Ishikawa (cell line): Measurements from ENCODE around the gene UNC13A.

ENCODE experiments used
- CEBPB ChIP-seq: IDR thresholded peaks from 2 replicates; pipeline ENCODE4 v1.6.1; 2012
- CREB1 ChIP-seq: IDR thresholded peaks from 2 replicates; pipeline ENCODE4 v1.6.1; 2012; ENCODE audit warnings: low read depth
- EGR1 ChIP-seq: IDR thresholded peaks from 2 replicates; pipeline ENCODE4 v1.6.1; 2012
- EP300 ChIP-seq: IDR thresholded peaks from 2 replicates; pipeline ENCODE4 v1.6.1; 2012; ENCODE audit warnings: borderline replicate concordance
- FOXM1 ChIP-seq: IDR thresholded peaks from 2 replicates; pipeline ENCODE4 v1.6.1; 2012; ENCODE audit warnings: low read depth, borderline replicate concordance
- MAX ChIP-seq: IDR thresholded peaks from 2 replicates; pipeline ENCODE4 v1.6.1; 2012
- NFIC ChIP-seq: IDR thresholded peaks from 2 replicates; pipeline ENCODE4 v1.6.1; 2012
- RAD21 ChIP-seq: IDR thresholded peaks from 2 replicates; pipeline ENCODE4 v1.6.1; 2012; ENCODE audit warnings: low read depth
- REST ChIP-seq: IDR thresholded peaks from 2 replicates; pipeline ENCODE4 v1.6.1; 2012; ENCODE audit warnings: low read depth, mild to moderate bottlenecking
- TAF1 ChIP-seq: IDR thresholded peaks from 2 replicates; pipeline ENCODE4 v1.6.1; 2012; ENCODE audit warnings: low read depth, mild to moderate bottlenecking
- TCF12 ChIP-seq: IDR thresholded peaks from 2 replicates; pipeline ENCODE4 v1.6.1; 2012; ENCODE audit warnings: low read depth
- TEAD4 ChIP-seq: IDR thresholded peaks from 2 replicates; pipeline ENCODE4 v1.6.1; 2012
- USF1 ChIP-seq: IDR thresholded peaks from 2 replicates; pipeline ENCODE4 v1.6.1; 2012
- YY1 ChIP-seq: IDR thresholded peaks from 2 replicates; pipeline ENCODE4 v1.6.1; 2012; ENCODE audit warnings: low read depth
- ZBTB7A ChIP-seq: IDR thresholded peaks from 2 replicates; pipeline ENCODE4 v1.6.1; 2012; ENCODE audit warnings: low read depth

The UNC13A gene

GRCh38 chr19:17567940-17568339, 120.2 kb downstream of the UNC13A start:
- no peak for TF ChIP-seq YY1
- no peak for TF ChIP-seq USF1
- TF ChIP-seq ZBTB7A: no peak
- TF ChIP-seq CREB1: no peak
- TF ChIP-seq MAX: no peak
- TF ChIP-seq TEAD4: no peak
- TF ChIP-seq FOXM1: no peak
- no peak for TF ChIP-seq TCF12
- TF ChIP-seq TAF1: no peak

- TF ChIP-seq CEBPB (no peak), NFIC (no peak), YY1 (no peak), EP300 (no peak), TCF12 (no peak), TEAD4 (no peak), TAF1 (no peak), MAX (no peak), FOXM1 (no peak), EGR1 (no peak), ZBTB7A (no peak), USF1 (no peak), REST (no peak), RAD21 (no peak), CREB1 (no peak)
Measured at GRCh38 chr19:17565611-17566010, 122.5 kb downstream of the UNC13A start.

- TF ChIP-seq RAD21 (no peak), NFIC (no peak), EGR1 (no peak), TAF1 (no peak), CEBPB (no peak), EP300 (no peak), FOXM1 (no peak), MAX (no peak), TCF12 (no peak), USF1 (no peak), CREB1 (no peak), YY1 (no peak), TEAD4 (no peak), REST (no peak), ZBTB7A (no peak)
Measured at GRCh38 chr19:17564781-17565180, 123.4 kb downstream of the UNC13A start.

GRCh38 chr19:17562561-17562960, 125.6 kb downstream of the UNC13A start:
- TF ChIP-seq FOXM1 (no peak), EGR1 (no peak), TCF12 (no peak), RAD21 (no peak), MAX (no peak), CREB1 (no peak), NFIC (no peak), TAF1 (no peak), USF1 (no peak), YY1 (no peak), ZBTB7A (no peak), TEAD4 (no peak), EP300 (no peak)

- TF ChIP-seq MAX: no peak
- TF ChIP-seq TEAD4: no peak
- TF ChIP-seq TAF1: no peak
- TF ChIP-seq YY1: no peak
- no peak for TF ChIP-seq CEBPB
- TF ChIP-seq USF1: no peak
- no peak for TF ChIP-seq NFIC
Measured at GRCh38 chr19:17562097-17562496, 126.1 kb downstream of the UNC13A start.
